Measurements from ENCODE around the gene PTPRE.

DNA sequence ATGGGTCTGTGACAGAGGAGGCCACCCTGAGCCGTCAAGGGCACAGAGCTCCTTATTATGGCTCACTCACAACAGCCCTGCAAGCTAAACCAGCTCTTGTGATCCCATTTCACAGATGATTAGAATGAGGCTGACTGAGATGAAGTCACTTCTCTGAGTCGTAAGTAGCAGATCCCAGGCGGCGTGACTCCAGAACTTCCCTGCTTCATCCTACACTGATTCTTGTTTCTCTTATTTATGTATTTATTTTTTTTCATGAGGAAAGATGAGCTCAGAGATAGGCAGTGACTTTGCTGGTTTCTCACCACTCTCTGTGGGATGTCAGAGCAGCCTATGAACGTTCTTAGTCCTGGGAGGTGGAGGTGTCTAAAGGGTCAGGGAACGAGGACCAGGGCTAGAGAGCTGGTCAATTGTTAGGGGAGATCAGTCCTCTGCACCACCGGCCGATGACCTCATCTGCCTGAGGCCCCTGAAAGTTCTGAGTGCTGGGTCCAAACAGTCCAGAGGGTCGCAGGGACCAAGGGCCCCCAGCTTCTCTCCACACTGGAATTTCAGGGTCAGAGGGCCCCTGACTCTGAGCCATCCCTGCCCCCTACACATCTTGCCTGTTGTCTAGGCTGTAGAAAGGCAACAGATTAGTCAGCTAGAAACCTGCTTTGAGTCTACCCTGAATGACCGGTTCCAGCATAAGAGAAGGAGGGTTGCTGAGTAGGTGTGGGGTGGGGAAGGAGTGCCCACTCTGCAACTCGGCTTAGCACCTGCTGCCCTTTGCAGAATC, 32.0 kb upstream of the PTPRE start:
- no peak for TF ChIP-seq EZH2 (IDR thresholded peaks at IDR 0.05; ENCODE audit: borderline replicate concordance, low read depth, low read length, poor library complexity, severe bottlenecking)
- TF ChIP-seq, protein P1, sequence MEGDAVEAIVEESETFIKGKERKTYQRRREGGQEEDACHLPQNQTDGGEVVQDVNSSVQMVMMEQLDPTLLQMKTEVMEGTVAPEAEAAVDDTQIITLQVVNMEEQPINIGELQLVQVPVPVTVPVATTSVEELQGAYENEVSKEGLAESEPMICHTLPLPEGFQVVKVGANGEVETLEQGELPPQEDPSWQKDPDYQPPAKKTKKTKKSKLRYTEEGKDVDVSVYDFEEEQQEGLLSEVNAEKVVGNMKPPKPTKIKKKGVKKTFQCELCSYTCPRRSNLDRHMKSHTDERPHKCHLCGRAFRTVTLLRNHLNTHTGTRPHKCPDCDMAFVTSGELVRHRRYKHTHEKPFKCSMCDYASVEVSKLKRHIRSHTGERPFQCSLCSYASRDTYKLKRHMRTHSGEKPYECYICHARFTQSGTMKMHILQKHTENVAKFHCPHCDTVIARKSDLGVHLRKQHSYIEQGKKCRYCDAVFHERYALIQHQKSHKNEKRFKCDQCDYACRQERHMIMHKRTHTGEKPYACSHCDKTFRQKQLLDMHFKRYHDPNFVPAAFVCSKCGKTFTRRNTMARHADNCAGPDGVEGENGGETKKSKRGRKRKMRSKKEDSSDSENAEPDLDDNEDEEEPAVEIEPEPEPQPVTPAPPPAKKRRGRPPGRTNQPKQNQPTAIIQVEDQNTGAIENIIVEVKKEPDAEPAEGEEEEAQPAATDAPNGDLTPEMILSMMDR (conservative IDR thresholded peaks at IDR 0.05; ENCODE audit: low read depth, low read length), result no peak

Data from A673 (cell line).